AG10803 (cell line): ENCODE measurements around the gene HIP1.
"Not testable (repeated sequence)": the region's sequence is repeated elsewhere in the genome, so short reads cannot be mapped to it uniquely, and the experiment has no call there.

Experiments
- DNase-seq: peaks from one replicate; pipeline ENCODE4 v3.0.0; 2010; ENCODE audit warnings: low read depth
- H3K4me3 ChIP-seq: 2 replicates; pipeline ENCODE4 v1.5.1; 2011; ENCODE audit warnings: mild to moderate bottlenecking, low read length, control low read depth
- CTCF ChIP-seq: conservative IDR thresholded peaks from 2 replicates; pipeline ENCODE4 v1.5.1; 2011; ENCODE audit warnings: mild to moderate bottlenecking, low read length, control low read depth, inconsistent platforms

HIP1 gene

DNA sequence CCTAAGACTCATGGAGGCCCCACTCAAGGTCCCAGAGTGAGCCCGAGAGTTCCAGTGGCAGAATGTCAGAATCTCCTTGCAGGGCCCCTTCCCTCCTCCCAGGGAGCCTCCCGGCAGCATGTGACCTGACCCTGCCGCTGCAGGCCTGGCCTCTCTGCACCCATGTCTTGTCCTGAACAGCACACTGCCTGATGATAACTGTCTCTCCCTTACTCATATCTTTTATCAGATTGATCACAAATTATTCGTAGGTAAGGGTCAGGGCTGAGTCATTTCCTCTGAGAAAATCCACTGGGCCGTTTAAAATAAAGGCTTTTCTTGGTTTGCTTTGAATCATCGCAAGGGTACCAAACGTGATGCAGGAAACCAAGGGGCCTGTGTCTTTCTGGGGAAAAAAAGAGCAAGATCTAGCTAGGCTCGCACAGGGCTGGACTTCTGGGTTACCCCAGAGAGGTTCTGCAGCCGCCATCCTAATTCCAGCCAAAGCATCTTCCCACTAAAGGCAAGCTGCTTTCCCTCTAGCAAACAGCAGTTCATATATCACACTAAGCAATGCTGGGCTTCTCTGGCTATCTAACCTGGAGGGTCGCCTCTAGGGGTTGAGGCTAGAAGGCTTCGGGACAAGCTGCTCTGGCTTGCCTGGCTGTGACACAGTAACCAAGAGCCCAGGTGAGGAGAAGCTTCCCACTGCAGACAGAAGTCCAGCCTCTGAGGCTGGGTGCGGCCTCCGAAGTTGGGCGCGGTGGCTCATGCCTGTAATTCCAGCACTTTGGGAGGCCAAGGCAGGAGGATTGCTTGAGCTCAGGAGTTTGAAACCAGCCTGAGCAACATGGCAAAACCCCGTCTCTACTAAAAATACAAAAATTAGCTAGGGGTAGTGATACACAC lies 141.8 kb downstream of the HIP1 start:
- no peak for TF ChIP-seq CTCF
- H3K4me3 ChIP-seq: no peak overlapping the region
- DNase-seq: no peak

DNA sequence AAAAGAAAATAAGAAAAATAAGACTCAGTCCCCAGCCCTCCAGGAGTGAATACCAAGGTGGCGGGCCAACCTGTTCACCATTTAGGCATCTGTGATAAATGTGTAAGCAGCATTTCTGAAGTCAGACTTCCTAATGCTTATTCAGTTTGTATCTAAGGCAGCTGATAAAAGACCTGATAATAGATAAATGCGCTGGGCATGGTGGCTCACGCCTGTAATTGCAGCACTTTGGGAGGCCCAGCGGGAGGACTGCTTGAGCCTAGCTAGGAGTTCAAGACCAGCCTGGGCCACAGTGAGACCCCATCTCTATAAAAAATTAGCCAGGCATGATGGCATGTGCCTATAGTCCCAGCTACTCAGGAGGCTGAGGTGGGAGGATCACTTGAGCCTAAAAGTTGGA lies 143.0 kb downstream of the HIP1 start:
- no peak for DNase-seq
- TF ChIP-seq CTCF: no peak

GRCh38 chr7:75593500-75594184 lies 145.1 kb downstream of the HIP1 start:
- not testable (repeated sequence) for H3K4me3 ChIP-seq, DNase-seq

More for the DNA sequence above, 143.0 kb downstream of the HIP1 start:
- no peak overlapping the region for H3K4me3 ChIP-seq

GRCh38 chr7:75591467-75592255 lies 147.1 kb downstream of the HIP1 start:
- TF ChIP-seq CTCF: no peak
- no peak for DNase-seq
- no peak overlapping the region for H3K4me3 ChIP-seq

DNA sequence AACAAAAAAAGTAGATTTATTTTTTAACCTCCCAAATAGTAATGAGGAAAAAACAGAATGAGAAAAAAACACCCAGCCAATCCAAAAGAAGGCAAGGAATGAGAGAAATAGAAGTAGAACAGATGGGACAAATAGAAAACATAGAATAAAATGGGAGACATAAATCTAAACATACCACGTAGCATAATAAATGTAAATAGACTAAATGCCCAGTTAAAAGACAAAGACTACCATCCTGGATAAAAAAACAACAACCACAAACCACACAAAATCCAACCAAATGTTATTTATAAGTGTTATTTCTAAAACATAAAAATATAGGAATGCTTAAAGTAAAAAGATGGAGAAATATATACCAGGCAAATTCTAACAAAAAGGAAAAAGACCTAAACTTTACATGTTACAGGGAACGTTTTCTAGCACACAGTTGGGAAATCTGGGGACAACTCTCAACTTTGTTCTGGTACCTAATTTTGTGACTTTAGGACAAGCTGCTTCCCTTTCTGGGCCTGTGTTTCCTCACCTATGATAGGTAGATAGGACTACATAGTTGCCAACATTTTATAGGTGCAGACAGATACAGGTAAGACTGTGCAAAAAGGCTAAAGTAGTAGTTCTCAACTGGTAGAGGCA lies 148.3 kb downstream of the HIP1 start:
- H3K4me3 ChIP-seq: no peak overlapping the region
- TF ChIP-seq CTCF: no peak
- DNase-seq: no peak

- no peak for TF ChIP-seq CTCF
- no peak for DNase-seq
Observed at GRCh38 chr7:75584354-75584753, 154.4 kb downstream of the HIP1 start.

GRCh38 chr7:75583255-75583654 lies 155.5 kb downstream of the HIP1 start:
- DNase-seq: no peak
- H3K4me3 ChIP-seq: no peak overlapping the region
- no peak for TF ChIP-seq CTCF

More at GRCh38 chr7:75584354-75584753, 154.4 kb downstream of the HIP1 start:
- no peak overlapping the region for H3K4me3 ChIP-seq
